H9 (cell line): ENCODE data around the gene DUSP18. TPM values are rescaled to one million over a fixed set of nuclear protein-coding genes. Genes with fewer than 3 reads are reported as not detected.

Experiments
- DNase-seq: peaks from one replicate; pipeline ENCODE4 v3.0.0-alpha.2; 2017
- H2AFZ ChIP-seq: one replicate; pipeline ENCODE4 v1.6.1; 2013; ENCODE audit warnings: mild to moderate bottlenecking, low read length, control low read depth, moderate library complexity
- H2AK5ac ChIP-seq: 2 replicates; pipeline ENCODE4 v1.6.1; 2013; ENCODE audit warnings: low read length, control low read depth, mixed read lengths; ENCODE audit not compliant: insufficient read length
- H2BK120ac ChIP-seq: one replicate; pipeline ENCODE4 v1.6.1; 2013; ENCODE audit warnings: low read depth, mild to moderate bottlenecking, low read length, control low read depth, inconsistent platforms; ENCODE audit not compliant: poor library complexity, severe bottlenecking
- H2BK12ac ChIP-seq: 2 replicates; pipeline ENCODE4 v1.6.1; 2013; ENCODE audit warnings: low read length, control low read depth, mixed read lengths, low read depth; ENCODE audit not compliant: insufficient read length
- H2BK15ac ChIP-seq: 2 replicates; pipeline ENCODE4 v1.6.1; 2013; ENCODE audit warnings: low read depth, low read length, control low read depth
- H2BK20ac ChIP-seq: one replicate; pipeline ENCODE4 v1.6.1; 2013; ENCODE audit warnings: low read depth, mild to moderate bottlenecking, low read length, control low read depth, inconsistent platforms; ENCODE audit not compliant: poor library complexity, severe bottlenecking
- H2BK5ac ChIP-seq: 2 replicates; pipeline ENCODE4 v1.6.1; 2013; ENCODE audit warnings: low read length, control low read depth, mixed read lengths; ENCODE audit not compliant: insufficient read length
- H3K14ac ChIP-seq: 2 replicates; pipeline ENCODE4 v1.6.1; 2013; ENCODE audit warnings: low read length, control low read depth; ENCODE audit not compliant: insufficient read depth
- H3K18ac ChIP-seq: 2 replicates; pipeline ENCODE4 v1.6.1; 2013; ENCODE audit warnings: low read depth, mild to moderate bottlenecking, mixed read lengths, low read length, control low read depth; ENCODE audit not compliant: insufficient read length
- H3K23ac ChIP-seq: 2 replicates; pipeline ENCODE4 v1.6.1; 2013; ENCODE audit warnings: low read length, control low read depth, mixed read lengths, low read depth; ENCODE audit not compliant: insufficient read length
- H3K23me2 ChIP-seq: 2 replicates; pipeline ENCODE4 v1.6.1; 2013; ENCODE audit warnings: low read depth, mild to moderate bottlenecking, mixed read lengths, low read length, control low read depth; ENCODE audit not compliant: insufficient read length, poor library complexity, severe bottlenecking
- H3K27ac ChIP-seq: 2 replicates; pipeline ENCODE4 v1.5.1; 2013; ENCODE audit warnings: low read length, control low read depth, mixed read lengths, low read depth; ENCODE audit not compliant: insufficient read length
- H3K27me3 ChIP-seq: 2 replicates; pipeline ENCODE4 v1.6.1; 2013; ENCODE audit warnings: low read length, control low read depth, inconsistent platforms; ENCODE audit not compliant: insufficient read depth
- H3K4ac ChIP-seq: 2 replicates; pipeline ENCODE4 v1.6.1; 2013; ENCODE audit warnings: low read depth, mild to moderate bottlenecking, control low read depth, inconsistent platforms, low read length, moderate library complexity
- H3K4me1 ChIP-seq: 2 replicates; pipeline ENCODE4 v1.6.1; 2013; ENCODE audit warnings: low read length, control low read depth, inconsistent platforms; ENCODE audit not compliant: insufficient read depth
- H3K4me2 ChIP-seq: 2 replicates; pipeline ENCODE4 v1.6.1; 2013; ENCODE audit warnings: low read length, control low read depth, mixed read lengths; ENCODE audit not compliant: insufficient read length, insufficient read depth
- H3K56ac ChIP-seq: 2 replicates; pipeline ENCODE4 v1.6.1; 2013; ENCODE audit warnings: low read depth, mild to moderate bottlenecking, mixed read lengths, low read length, control low read depth; ENCODE audit not compliant: insufficient read length
- H3K79me1 ChIP-seq: 2 replicates; pipeline ENCODE4 v1.6.1; 2013; ENCODE audit warnings: low read depth, mild to moderate bottlenecking, moderate library complexity, low read length, control low read depth, inconsistent platforms; ENCODE audit not compliant: insufficient read depth, poor library complexity, severe bottlenecking
- H3K79me2 ChIP-seq: 2 replicates; pipeline ENCODE4 v1.6.1; 2013; ENCODE audit warnings: low read length, control low read depth, inconsistent platforms; ENCODE audit not compliant: insufficient read depth
- H3K9ac ChIP-seq: 2 replicates; pipeline ENCODE4 v1.6.1; 2013; ENCODE audit warnings: low read length, control low read depth, mixed read lengths; ENCODE audit not compliant: insufficient read length; ENCODE audit errors: extremely low read depth
- H3K9me3 ChIP-seq: one replicate; pipeline ENCODE4 v1.6.1; 2013; ENCODE audit warnings: low read depth, low read length, inconsistent platforms; ENCODE audit not compliant: control insufficient read depth
- H3T11ph ChIP-seq: one replicate; pipeline ENCODE4 v1.6.1; 2013; ENCODE audit warnings: mild to moderate bottlenecking, low read length, control low read depth, inconsistent platforms
- H4K20me1 ChIP-seq: one replicate; pipeline ENCODE4 v1.6.1; 2013; ENCODE audit not compliant: control insufficient read depth, insufficient read length, insufficient read depth
- H4K5ac ChIP-seq: 2 replicates; pipeline ENCODE4 v1.6.1; 2013; ENCODE audit warnings: low read depth, mild to moderate bottlenecking, mixed read lengths, low read length, control low read depth; ENCODE audit not compliant: insufficient read length
- H4K8ac ChIP-seq: replicated peaks from 2 replicates; pipeline ENCODE4 v1.6.1; 2013; ENCODE audit warnings: low read length, control low read depth, mixed read lengths, low read depth; ENCODE audit not compliant: insufficient read length
- H4K91ac ChIP-seq: 2 replicates; pipeline ENCODE4 v1.6.1; 2013; ENCODE audit warnings: low read depth, mild to moderate bottlenecking, moderate library complexity, mixed read lengths, low read length, control low read depth; ENCODE audit not compliant: insufficient read length
- H3K27ac Mint-ChIP-seq, 3 experiments: 2 replicates in 2 of 3; 3 replicates in 1 of 3; pipeline ENCODE4 v1.8.0; 2020 to 2021; ENCODE audit warnings: mixed read lengths in 3 of 3, mild to moderate bottlenecking in 1 of 3, moderate library complexity in 1 of 3
- H3K27me3 Mint-ChIP-seq: 2 replicates; pipeline ENCODE4 v1.8.0; 2021; ENCODE audit warnings: low read depth, mild to moderate bottlenecking, moderate library complexity, mixed read lengths
- H3K36me3 Mint-ChIP-seq, 3 experiments: 2 replicates in 2 of 3; 3 replicates in 1 of 3; pipeline ENCODE4 v1.8.0; 2020 to 2021; ENCODE audit warnings: low read depth in 3 of 3, mixed read lengths in 3 of 3; ENCODE audit not compliant: insufficient read depth in 1 of 3
- H3K4me1 Mint-ChIP-seq, 2 experiments: 2 replicates each; pipeline ENCODE4 v1.8.0; 2020; ENCODE audit warnings: mixed read lengths in 2 of 2
- H3K4me3 Mint-ChIP-seq, 2 experiments: 2 replicates in 1 of 2; 3 replicates in 1 of 2; pipeline ENCODE4 v1.8.0; 2020 to 2021; ENCODE audit warnings: mild to moderate bottlenecking in 2 of 2, mixed read lengths in 2 of 2, moderate library complexity in 1 of 2
- H3K9me3 Mint-ChIP-seq, 2 experiments: 2 replicates in 1 of 2; 3 replicates in 1 of 2; pipeline ENCODE4 v1.8.0; 2020; ENCODE audit warnings: mild to moderate bottlenecking in 2 of 2, mixed read lengths in 2 of 2, moderate library complexity in 1 of 2
- WGBS: extraction: QIAGEN DNeasy Blood & Tissue Kit; methylation state at CpG from one replicate; pipeline ENCODE4 v1.1.7; 2013; ENCODE audit warnings: missing lambda C conversion rate, low lambda C conversion rate, mixed read lengths; ENCODE audit not compliant: insufficient read length; ENCODE audit errors: extremely low coverage; 5-methylcytosine and 5-hydroxymethylcytosine counted together
- total RNA-seq: library from RNA; stranded (reverse); gene quantifications from 2 replicates; pipeline ENCODE4 v1.2.1, GENCODE V29; 2021
- TF ChIP-seq, protein P1 (sequence below): fragments of 200-600 bp; sonication (generic); conservative IDR thresholded peaks from 3 replicates; pipeline ENCODE4 v1.8.0; 2021; ENCODE audit warnings: antibody characterized with exemption, mild to moderate bottlenecking

DUSP18 gene
- total RNA-seq, 1 experiment from 2014 or later: 2.6 TPM

DNA sequence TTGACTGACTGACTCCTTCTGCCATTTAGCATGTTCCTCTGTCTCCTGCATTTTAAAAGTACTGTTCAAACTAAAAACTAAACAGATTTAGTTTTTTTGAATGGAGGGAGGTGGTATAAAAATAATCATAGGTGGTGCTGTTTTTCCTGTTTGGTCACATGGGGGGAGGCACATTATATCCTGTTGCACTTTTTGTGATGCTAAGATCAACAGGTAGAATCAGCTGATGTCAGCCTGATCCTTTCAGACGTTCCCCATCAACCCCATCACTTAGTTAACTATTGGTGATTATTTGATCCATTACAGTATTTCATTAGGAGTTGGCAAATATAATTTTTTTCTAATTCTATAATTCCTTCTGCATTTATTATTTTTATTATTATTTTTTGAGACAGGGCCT lies 21.9 kb upstream of the DUSP18 start:
- Histone ChIP-seq H3K9me3 (no peaks in the 10 kb centered on the region), H4K20me1 (no peaks in the 10 kb centered on the region), H2BK120ac (no peak overlapping the region), H2BK12ac (no peak overlapping the region), H3K9ac (no peak overlapping the region), H4K5ac (no peak overlapping the region), H3K23me2 (peaks cover 2% of the 10 kb centered on the region), H4K91ac (no peak overlapping the region), H2AFZ (no peak overlapping the region), H3K4ac (no peak overlapping the region), H3K4me1 (no peaks in the 10 kb centered on the region), H3K14ac (no peak overlapping the region), H3T11ph (no peak overlapping the region), H2BK5ac (no peak overlapping the region), H2BK20ac (no peak overlapping the region), H2BK15ac (no peak overlapping the region), H3K56ac (no peak overlapping the region), H2AK5ac (no peak overlapping the region), H3K79me1 (no peaks in the 10 kb centered on the region), H3K79me2 (no peaks in the 10 kb centered on the region), H3K27ac (no peak overlapping the region), H3K4me2 (no peak overlapping the region), H4K8ac (no peak overlapping the region), H3K18ac (no peak overlapping the region), H3K23ac (no peak overlapping the region), H3K27me3 (no peaks in the 10 kb centered on the region; the same call in 1 of the 2 replicates)
- peaks cover 1% of the 10 kb centered on the region for H3K27me3 Mint-ChIP-seq
- no peak overlapping the region for H3K4me3 Mint-ChIP-seq
- TF ChIP-seq, protein P1, sequence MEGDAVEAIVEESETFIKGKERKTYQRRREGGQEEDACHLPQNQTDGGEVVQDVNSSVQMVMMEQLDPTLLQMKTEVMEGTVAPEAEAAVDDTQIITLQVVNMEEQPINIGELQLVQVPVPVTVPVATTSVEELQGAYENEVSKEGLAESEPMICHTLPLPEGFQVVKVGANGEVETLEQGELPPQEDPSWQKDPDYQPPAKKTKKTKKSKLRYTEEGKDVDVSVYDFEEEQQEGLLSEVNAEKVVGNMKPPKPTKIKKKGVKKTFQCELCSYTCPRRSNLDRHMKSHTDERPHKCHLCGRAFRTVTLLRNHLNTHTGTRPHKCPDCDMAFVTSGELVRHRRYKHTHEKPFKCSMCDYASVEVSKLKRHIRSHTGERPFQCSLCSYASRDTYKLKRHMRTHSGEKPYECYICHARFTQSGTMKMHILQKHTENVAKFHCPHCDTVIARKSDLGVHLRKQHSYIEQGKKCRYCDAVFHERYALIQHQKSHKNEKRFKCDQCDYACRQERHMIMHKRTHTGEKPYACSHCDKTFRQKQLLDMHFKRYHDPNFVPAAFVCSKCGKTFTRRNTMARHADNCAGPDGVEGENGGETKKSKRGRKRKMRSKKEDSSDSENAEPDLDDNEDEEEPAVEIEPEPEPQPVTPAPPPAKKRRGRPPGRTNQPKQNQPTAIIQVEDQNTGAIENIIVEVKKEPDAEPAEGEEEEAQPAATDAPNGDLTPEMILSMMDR: no peak
- DNase-seq: no peak
- no peaks in the 10 kb centered on the region for H3K9me3 Mint-ChIP-seq
- H3K4me1 Mint-ChIP-seq: peaks cover 2 to 9% of the 10 kb centered on the region in 2 experiments; a peak in 1 of 4 replicates
- H3K27ac Mint-ChIP-seq: no peak overlapping the region
- WGBS: no CpG with 5 or more reads among the region's 1 CpG
- no peaks in the 10 kb centered on the region for H3K36me3 Mint-ChIP-seq
